Measurements from ENCODE around the gene STAT5A.

DNA sequence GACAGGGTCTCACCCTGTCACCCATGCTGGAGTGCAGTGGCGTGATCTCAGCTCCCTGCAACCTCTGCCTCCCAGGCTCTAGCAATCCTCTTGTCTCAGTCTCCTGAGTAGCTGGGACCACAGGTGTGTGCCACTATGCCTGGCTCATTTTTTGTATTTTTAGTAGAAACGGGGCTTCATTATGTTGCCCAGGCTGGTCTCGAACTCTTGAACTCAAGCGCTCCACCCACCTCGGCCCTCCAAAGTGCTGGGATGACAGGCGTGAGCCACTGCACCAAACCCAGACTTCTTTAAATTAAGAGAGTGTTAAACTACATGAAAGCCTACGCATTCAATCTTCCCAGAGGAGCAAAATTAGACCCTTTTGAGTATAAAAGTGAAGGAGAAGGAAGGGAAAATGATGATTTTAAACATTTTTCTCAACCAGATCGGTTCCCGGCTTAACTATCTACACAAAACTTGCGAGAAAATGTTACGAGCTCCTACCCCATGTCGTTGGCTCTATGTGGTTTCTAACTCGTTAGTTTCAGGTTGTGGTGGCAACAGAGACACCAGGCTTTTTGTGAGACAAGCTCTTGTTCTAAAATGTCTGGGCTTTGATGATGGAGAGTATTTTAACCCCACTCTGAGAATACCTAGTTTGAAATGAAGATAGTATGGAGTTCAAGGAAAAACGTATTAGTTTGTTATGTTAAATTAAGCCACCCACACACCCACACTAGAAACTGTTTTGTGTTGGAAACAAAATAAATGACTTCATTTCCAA, 38.4 kb upstream of the STAT5A start:
- TF ChIP-seq, protein P1, sequence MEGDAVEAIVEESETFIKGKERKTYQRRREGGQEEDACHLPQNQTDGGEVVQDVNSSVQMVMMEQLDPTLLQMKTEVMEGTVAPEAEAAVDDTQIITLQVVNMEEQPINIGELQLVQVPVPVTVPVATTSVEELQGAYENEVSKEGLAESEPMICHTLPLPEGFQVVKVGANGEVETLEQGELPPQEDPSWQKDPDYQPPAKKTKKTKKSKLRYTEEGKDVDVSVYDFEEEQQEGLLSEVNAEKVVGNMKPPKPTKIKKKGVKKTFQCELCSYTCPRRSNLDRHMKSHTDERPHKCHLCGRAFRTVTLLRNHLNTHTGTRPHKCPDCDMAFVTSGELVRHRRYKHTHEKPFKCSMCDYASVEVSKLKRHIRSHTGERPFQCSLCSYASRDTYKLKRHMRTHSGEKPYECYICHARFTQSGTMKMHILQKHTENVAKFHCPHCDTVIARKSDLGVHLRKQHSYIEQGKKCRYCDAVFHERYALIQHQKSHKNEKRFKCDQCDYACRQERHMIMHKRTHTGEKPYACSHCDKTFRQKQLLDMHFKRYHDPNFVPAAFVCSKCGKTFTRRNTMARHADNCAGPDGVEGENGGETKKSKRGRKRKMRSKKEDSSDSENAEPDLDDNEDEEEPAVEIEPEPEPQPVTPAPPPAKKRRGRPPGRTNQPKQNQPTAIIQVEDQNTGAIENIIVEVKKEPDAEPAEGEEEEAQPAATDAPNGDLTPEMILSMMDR (IDR thresholded peaks at IDR 0.05; ENCODE audit: borderline replicate concordance, extremely low read depth, low read length, poor library complexity, severe bottlenecking) = no peak
- TF ChIP-seq EZH2 (IDR thresholded peaks at IDR 0.05; ENCODE audit: borderline replicate concordance, low read depth, low read length, severe bottlenecking) = no peak

Data from DND-41 (cell line).